IMR-90 (cell line): ENCODE data around the gene CDK5RAP3. TPM values are rescaled to one million over a fixed set of nuclear protein-coding genes. Genes with fewer than 3 reads are reported as not detected.

ENCODE experiments used
- ATAC-seq: fragments of 200-7000 bp; cut with Tn5 transposase; 2 replicates; pipeline ENCODE4 v1.9.1; 2020; ENCODE audit warnings: low read depth, mild to moderate bottlenecking, moderate library complexity
- BruUV-seq: library from RNA; stranded (reverse); fragments of 400-500 nt; replicated peaks from 2 replicates; lab custom pipeline; 2021; lab: Mats Ljungman, UMichigan
- CTCF ChIA-PET: fragments of 300-600 bp; formaldehyde crosslinking; extraction: SDS; loops from one replicate; lab custom pipeline; 2021; ENCODE audit warnings: antibody characterized with exemption; lab: Yijun Ruan, JAX
- POLR2A ChIA-PET: fragments of 300-600 bp; sonication (Branson Sonifier 250); formaldehyde crosslinking; loops from one replicate; lab custom pipeline; 2022; ENCODE audit warnings: antibody characterized with exemption; ENCODE audit not compliant: unreplicated experiment; lab: Charles Lee
- DNase-seq: peaks from one replicate; pipeline ENCODE4 v3.0.0; 2013
- H2AFZ ChIP-seq: replicated peaks from 2 replicates; pipeline ENCODE3; 2013; ENCODE audit warnings: low read length, mild to moderate bottlenecking; ENCODE audit not compliant: poor library complexity
- H2AK5ac ChIP-seq: 2 replicates; pipeline ENCODE4 v1.6.1; 2013; ENCODE audit warnings: low read depth, low read length, inconsistent platforms
- H2AK9ac ChIP-seq: replicated peaks from 2 replicates; pipeline ENCODE3; 2013; ENCODE audit warnings: mild to moderate bottlenecking, low read depth, low read length, moderate library complexity; ENCODE audit not compliant: poor library complexity
- H2BK120ac ChIP-seq: 2 replicates; pipeline ENCODE4 v1.6.1; 2013; ENCODE audit warnings: low read depth, low read length, inconsistent platforms
- H2BK15ac ChIP-seq: 3 replicates; pipeline ENCODE4 v1.6.1; 2013; ENCODE audit warnings: low read depth, low read length, inconsistent platforms
- H2BK20ac ChIP-seq: 2 replicates; pipeline ENCODE4 v1.6.1; 2013; ENCODE audit warnings: low read depth, mild to moderate bottlenecking, inconsistent platforms, low read length, moderate library complexity
- H2BK5ac ChIP-seq: 2 replicates; pipeline ENCODE4 v1.6.1; 2013; ENCODE audit warnings: mild to moderate bottlenecking, low read depth, low read length, inconsistent platforms; ENCODE audit not compliant: poor library complexity, severe bottlenecking
- H3K14ac ChIP-seq: replicated peaks from 2 replicates; pipeline ENCODE4 v1.6.1; 2013; ENCODE audit warnings: low read depth, low read length, inconsistent platforms
- H3K18ac ChIP-seq: 2 replicates; pipeline ENCODE4 v1.6.1; 2013; ENCODE audit warnings: low read depth, low read length, control low read depth
- H3K23ac ChIP-seq: 2 replicates; pipeline ENCODE4 v1.6.1; 2013; ENCODE audit warnings: low read depth, low read length, inconsistent platforms
- H3K27ac ChIP-seq: 2 replicates; pipeline ENCODE4 v1.5.1; 2013; ENCODE audit warnings: mild to moderate bottlenecking, control low read depth, low read length; ENCODE audit not compliant: insufficient read depth
- H3K27me3 ChIP-seq: 2 replicates; pipeline ENCODE4 v1.6.1; 2013; ENCODE audit warnings: low read length; ENCODE audit not compliant: control insufficient read depth, insufficient read depth
- H3K36me3 ChIP-seq: 2 replicates; pipeline ENCODE4 v1.6.1; 2013; ENCODE audit warnings: low read length, mixed read lengths; ENCODE audit not compliant: control insufficient read depth, insufficient read depth
- H3K4ac ChIP-seq: 2 replicates; pipeline ENCODE4 v1.6.1; 2013; ENCODE audit warnings: low read depth, low read length, inconsistent platforms
- H3K4me1 ChIP-seq: 2 replicates; pipeline ENCODE4 v1.6.1; 2013; ENCODE audit warnings: low read length, mixed read lengths; ENCODE audit not compliant: control insufficient read depth, insufficient read depth
- H3K4me2 ChIP-seq: 2 replicates; pipeline ENCODE4 v1.6.1; 2013; ENCODE audit warnings: low read depth, mild to moderate bottlenecking, control low read depth, low read length, moderate library complexity
- H3K4me3 ChIP-seq: 2 replicates; pipeline ENCODE4 v1.5.1; 2013; ENCODE audit warnings: low read depth, mild to moderate bottlenecking, control low read depth, low read length, moderate library complexity; ENCODE audit not compliant: insufficient read depth
- H3K56ac ChIP-seq: 2 replicates; pipeline ENCODE4 v1.6.1; 2013; ENCODE audit warnings: low read length, inconsistent platforms; ENCODE audit not compliant: insufficient read depth; ENCODE audit errors: extremely low read depth
- H3K79me1 ChIP-seq, 2 experiments: 2 replicates each; pipeline ENCODE4 v1.6.1; 2013; ENCODE audit warnings: low read length in 2 of 2, inconsistent platforms in 1 of 2, low read depth in 1 of 2
- H3K9ac ChIP-seq: 2 replicates; pipeline ENCODE4 v1.6.1; 2013; ENCODE audit warnings: low read depth, low read length, control low read depth
- H3K9me1 ChIP-seq: 2 replicates; pipeline ENCODE4 v1.6.1; 2013; ENCODE audit warnings: low read length, inconsistent platforms; ENCODE audit not compliant: insufficient read depth
- H3K9me3 ChIP-seq: 2 replicates; pipeline ENCODE4 v1.6.1; 2013; ENCODE audit warnings: low read length; ENCODE audit not compliant: control insufficient read depth, insufficient read depth
- H4K20me1 ChIP-seq: 2 replicates; pipeline ENCODE4 v1.6.1; 2013; ENCODE audit warnings: low read length, inconsistent platforms; ENCODE audit not compliant: insufficient read depth
- H4K5ac ChIP-seq: 2 replicates; pipeline ENCODE4 v1.6.1; 2013; ENCODE audit warnings: mild to moderate bottlenecking, low read depth, low read length, control low read depth
- H4K8ac ChIP-seq, 2 experiments: 2 replicates each; pipeline ENCODE4 v1.6.1; 2013; ENCODE audit warnings: low read depth in 2 of 2, low read length in 2 of 2, control low read depth in 1 of 2, inconsistent platforms in 1 of 2
- H4K91ac ChIP-seq: 2 replicates; pipeline ENCODE4 v1.6.1; 2013; ENCODE audit warnings: low read depth, low read length, inconsistent platforms; ENCODE audit not compliant: insufficient read depth
- BHLHE40 ChIP-seq: fragments of 150-350 bp; IDR thresholded peaks from 2 replicates; pipeline ENCODE4 v1.6.1; 2016; ENCODE audit warnings: mild to moderate bottlenecking, low read depth, low read length
- CEBPB ChIP-seq: IDR thresholded peaks from 2 replicates; pipeline ENCODE4 v1.6.1; 2012; ENCODE audit warnings: low read depth, low read length, improper control_type of control experiment
- FOS ChIP-seq: fragments of 150-350 bp; IDR thresholded peaks from 2 replicates; pipeline ENCODE4 v1.6.1; 2016; ENCODE audit warnings: low read depth, low read length
- MAFK ChIP-seq: IDR thresholded peaks from 2 replicates; pipeline ENCODE4 v1.6.1; 2012; ENCODE audit warnings: low read depth, low read length, improper control_type of control experiment
- MXI1 ChIP-seq: IDR thresholded peaks from 2 replicates; pipeline ENCODE4 v1.6.1; 2012; ENCODE audit warnings: low read depth, mild to moderate bottlenecking, low read length, moderate library complexity, borderline replicate concordance
- NFE2L2 ChIP-seq: fragments of 150-350 bp; IDR thresholded peaks from 2 replicates; pipeline ENCODE4 v1.6.1; 2016; ENCODE audit warnings: low read depth, mild to moderate bottlenecking, low read length
- RAD21 ChIP-seq: IDR thresholded peaks from 2 replicates; pipeline ENCODE4 v1.6.1; 2012; ENCODE audit warnings: low read length, improper control_type of control experiment
- SMC3 ChIP-seq: fragments of 150-350 bp; IDR thresholded peaks from 2 replicates; pipeline ENCODE4 v1.6.1; 2016; ENCODE audit warnings: low read depth, mild to moderate bottlenecking, antibody characterized with exemption, low read length, moderate library complexity
- WGBS, 2 experiments: methylation state at CpG; one replicate each; pipeline versions ENCODE4 v1.1.5 to v1.1.7; 2013; ENCODE audit warnings: missing lambda C conversion rate in 2 of 2; ENCODE audit not compliant: insufficient read length in 1 of 2; ENCODE audit errors: extremely low coverage in 2 of 2; 5-methylcytosine and 5-hydroxymethylcytosine counted together
- dilution Hi-C: fragments of 300-500 bp; cut with HindIII; formaldehyde crosslinking; loops from one replicate; pipeline ENCODE4 v1.14.3; 2018; ENCODE audit warnings: low sequenced_read_pairs; ENCODE audit not compliant: unreplicated experiment
- in situ Hi-C: fragments of 300-500 bp; cut with MboI; formaldehyde crosslinking; loops from 3 replicates; pipeline ENCODE4 v1.14.3; 2019; ENCODE audit warnings: low sequenced_read_pairs, inconsistent platforms, mixed read lengths
- intact Hi-C: fragments of 100-400 bp; cut with micrococcal nuclease; formaldehyde crosslinking; loops from 2 replicates; pipeline ENCODE4 v1.10.0; 2022
- polyA plus RNA-seq, 3 experiments: library from polyadenylated mRNA; depleted of rRNA; stranded (reverse); fragments of >200 nt; gene quantifications; 2 replicates each; pipeline ENCODE4 v1.2.3, GENCODE V29; 2012; ENCODE audit warnings: low replicate concordance in 1 of 3
- total RNA-seq: library from RNA; depleted of rRNA; stranded (reverse); fragments of >200 nt; gene quantifications from 2 replicates; pipeline ENCODE4 v1.2.3, GENCODE V29; 2012
- TF ChIP-seq, protein P1 (sequence below): conservative IDR thresholded peaks from 2 replicates; pipeline ENCODE4 v1.5.1; 2012; ENCODE audit warnings: mild to moderate bottlenecking, low read depth, low read length, improper control_type of control experiment
- TF ChIP-seq, protein P2 (sequence below): fragments of 150-350 bp; IDR thresholded peaks from 2 replicates; pipeline ENCODE4 v1.6.1; 2016; ENCODE audit warnings: low read depth, mild to moderate bottlenecking, low read length, moderate library complexity, borderline replicate concordance

The CDK5RAP3 gene
- total and polyA plus RNA-seq, 2 of the 4 experiments (the other 2 are of a cell fraction) = 75.3 to 153 TPM

DNA sequence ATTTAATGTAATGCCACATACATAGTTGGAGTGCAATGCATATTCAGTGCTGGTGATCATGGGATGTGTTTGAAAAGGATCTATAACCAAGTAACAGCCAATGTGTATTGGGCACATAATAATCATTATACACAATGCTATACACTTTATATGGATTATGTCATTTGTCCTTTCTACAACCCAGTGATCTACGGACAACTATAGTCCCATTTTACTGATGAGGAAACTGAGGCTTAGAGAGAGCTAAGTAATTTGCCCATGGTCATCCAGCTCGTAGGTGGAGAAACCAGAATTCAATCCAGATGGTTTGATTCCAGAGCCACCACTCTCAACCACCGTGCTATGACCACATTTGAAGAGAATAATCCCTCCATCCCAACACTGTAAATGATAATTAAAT lies 39.3 kb downstream of the CDK5RAP3 start (continued):
- TF ChIP-seq CEBPB (no peak), BHLHE40 (no peak), MAFK (no peak)

DNA sequence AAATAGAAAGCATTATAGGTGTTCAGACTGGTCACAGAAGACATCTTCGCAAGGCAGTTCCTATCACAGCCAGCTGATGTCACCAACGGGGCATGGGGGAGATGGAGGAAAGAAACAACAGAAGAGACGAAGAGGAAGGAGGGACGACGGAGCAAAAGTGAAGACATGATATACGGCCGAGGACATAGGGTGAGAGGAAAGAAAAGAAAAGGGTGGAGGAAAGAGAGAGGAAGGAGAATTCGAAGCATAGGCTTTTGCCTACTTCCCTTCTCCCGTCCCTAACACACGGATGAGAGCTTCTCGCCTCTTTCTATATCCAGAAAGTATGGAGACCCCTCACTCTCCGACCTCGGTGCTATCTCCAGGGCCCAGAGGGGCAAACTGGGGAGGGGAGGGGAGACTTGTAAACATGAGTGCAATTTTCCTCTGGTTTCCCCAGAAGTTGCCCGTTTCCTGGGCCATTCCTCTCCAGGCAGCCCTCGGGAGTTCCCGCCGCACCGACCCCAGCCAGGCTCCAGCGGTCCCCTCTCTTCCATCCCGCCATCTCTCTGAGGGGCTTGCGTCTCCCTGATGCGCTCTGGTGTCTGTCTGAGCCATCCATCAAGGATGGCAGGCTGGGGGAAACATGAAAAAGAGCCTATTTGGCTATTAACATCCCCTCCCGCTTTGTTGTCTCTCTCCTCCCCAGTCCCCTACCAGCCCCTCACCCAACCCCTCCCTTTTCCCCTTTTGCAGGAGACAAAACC lies 40.7 kb downstream of the CDK5RAP3 start:
- Histone ChIP-seq H4K20me1 (no peaks in the 10 kb centered on the region), H2BK20ac (no peak overlapping the region), H3K14ac (peak overlapping the region; percentile 58), H2AFZ (peak overlapping the region; percentile 87), H4K5ac (peak overlapping the region; percentile 10; the same call in 1 of the 2 replicates), H2BK5ac (no peak overlapping the region), H2BK120ac (peak overlapping the region; percentile 41; the same call in 1 of the 2 replicates), H2AK9ac (peak overlapping the region; percentile 5), H3K27me3 (peaks cover 13% of the 10 kb centered on the region), H3K4ac (peak overlapping the region; percentile 21; the same call in 1 of the 2 replicates), H3K9me1 (no peaks in the 10 kb centered on the region; the same call in 1 of the 2 replicates), H4K8ac (peak overlapping the region in 1 of 2 experiments; percentile 41; a peak in 1 of 4 replicates), H3K27ac (no peak overlapping the region), H3K79me1 (no peaks in the 10 kb centered on the region), H3K4me3 (peak overlapping the region; percentile 29), H3K9ac (no peak overlapping the region), H2BK15ac (no peak overlapping the region), H3K4me2 (peak overlapping the region; percentile 61), H2AK5ac (0 out of 2 replicates have a peak overlapping the region, but pooled peaks have one; percentile 2), H3K9me3 (no peaks in the 10 kb centered on the region), H3K56ac (no peak overlapping the region), H3K18ac (no peak overlapping the region), H3K4me1 (no peaks in the 10 kb centered on the region; the same call in 1 of the 2 replicates), H3K23ac (peak overlapping the region; percentile 45; the same call in 1 of the 2 replicates), H4K91ac (no peak overlapping the region), H3K36me3 (no peaks in the 10 kb centered on the region)
- WGBS, 2 experiments = 4% methylated on average over 5 of the region's 23 CpGs; no CpG with 5 or more reads in 1 of the 2 experiments
- TF ChIP-seq, protein P1, sequence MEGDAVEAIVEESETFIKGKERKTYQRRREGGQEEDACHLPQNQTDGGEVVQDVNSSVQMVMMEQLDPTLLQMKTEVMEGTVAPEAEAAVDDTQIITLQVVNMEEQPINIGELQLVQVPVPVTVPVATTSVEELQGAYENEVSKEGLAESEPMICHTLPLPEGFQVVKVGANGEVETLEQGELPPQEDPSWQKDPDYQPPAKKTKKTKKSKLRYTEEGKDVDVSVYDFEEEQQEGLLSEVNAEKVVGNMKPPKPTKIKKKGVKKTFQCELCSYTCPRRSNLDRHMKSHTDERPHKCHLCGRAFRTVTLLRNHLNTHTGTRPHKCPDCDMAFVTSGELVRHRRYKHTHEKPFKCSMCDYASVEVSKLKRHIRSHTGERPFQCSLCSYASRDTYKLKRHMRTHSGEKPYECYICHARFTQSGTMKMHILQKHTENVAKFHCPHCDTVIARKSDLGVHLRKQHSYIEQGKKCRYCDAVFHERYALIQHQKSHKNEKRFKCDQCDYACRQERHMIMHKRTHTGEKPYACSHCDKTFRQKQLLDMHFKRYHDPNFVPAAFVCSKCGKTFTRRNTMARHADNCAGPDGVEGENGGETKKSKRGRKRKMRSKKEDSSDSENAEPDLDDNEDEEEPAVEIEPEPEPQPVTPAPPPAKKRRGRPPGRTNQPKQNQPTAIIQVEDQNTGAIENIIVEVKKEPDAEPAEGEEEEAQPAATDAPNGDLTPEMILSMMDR = peak; percentile 49
- TF ChIP-seq, protein P2, sequence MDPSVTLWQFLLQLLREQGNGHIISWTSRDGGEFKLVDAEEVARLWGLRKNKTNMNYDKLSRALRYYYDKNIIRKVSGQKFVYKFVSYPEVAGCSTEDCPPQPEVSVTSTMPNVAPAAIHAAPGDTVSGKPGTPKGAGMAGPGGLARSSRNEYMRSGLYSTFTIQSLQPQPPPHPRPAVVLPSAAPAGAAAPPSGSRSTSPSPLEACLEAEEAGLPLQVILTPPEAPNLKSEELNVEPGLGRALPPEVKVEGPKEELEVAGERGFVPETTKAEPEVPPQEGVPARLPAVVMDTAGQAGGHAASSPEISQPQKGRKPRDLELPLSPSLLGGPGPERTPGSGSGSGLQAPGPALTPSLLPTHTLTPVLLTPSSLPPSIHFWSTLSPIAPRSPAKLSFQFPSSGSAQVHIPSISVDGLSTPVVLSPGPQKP = no peak
- TF ChIP-seq MAFK = no peak
- peak; percentile 30; the same call in 1 of the 2 replicates for TF ChIP-seq SMC3
- TF ChIP-seq BHLHE40 = no peak
- peak; percentile 32; the same call in 1 of the 2 replicates for TF ChIP-seq RAD21
- no peak for TF ChIP-seq NFE2L2
- TF ChIP-seq MXI1 = no peak
- no peak for TF ChIP-seq FOS
- ATAC-seq (peak; percentile 67), DNase-seq (peak; percentile 25)
- no TSS peak for BruUV-seq
- ChIA-PET POLR2A (interaction anchor here (0.6 kb wide), 1 partner anchor 55 kb away, joined by 5 read pairs; no protein-coding TSS in a partner anchor), CTCF (interaction anchor here (0.6 to 1.3 kb wide), 5 partner anchors 12 to 439 kb away, joined by 3 to 5 read pairs (median 4); partner anchors contain the start of gene CDK5RAP3)
- intact Hi-C loops = no loop called here
- dilution Hi-C loops = no loop called here
- in situ Hi-C loops = no loop called here
